Upper lobe of left lung (tissue), 6 donors: ENCODE results near the gene CELF3. TPM values are rescaled to one million over a fixed set of nuclear protein-coding genes. Genes with fewer than 3 reads are reported as not detected.

Experiments used
- ATAC-seq, 2 donors: fragments of 200-7000 bp; cut with Tn5 transposase; one replicate each; pipeline ENCODE4 v1.9.1; 2022; ENCODE audit warnings: mild to moderate bottlenecking in 2 of 2, moderate library complexity in 2 of 2; ENCODE audit not compliant: low FRiP score in 2 of 2
- DNase-seq, 2 donors: peaks; one replicate each; pipeline ENCODE4 v3.0.0-alpha.2; 2019 to 2020
- H3K27ac ChIP-seq, 4 donors: fragments of 200-600 bp; sonication (generic); one replicate each; pipeline ENCODE4 v1.5.1; 2016 to 2019
- H3K27me3 ChIP-seq, 4 donors: fragments of 200-600 bp; sonication (generic); one replicate each; pipeline ENCODE4 v1.5.1; 2017 to 2019
- H3K36me3 ChIP-seq, 4 donors: fragments of 200-600 bp; sonication (generic); one replicate each; pipeline ENCODE4 v1.5.1; 2016 to 2019
- H3K4me1 ChIP-seq, 4 donors: fragments of 200-600 bp; sonication (generic); one replicate each; pipeline ENCODE4 v1.5.1; 2018 to 2019
- H3K4me3 ChIP-seq, 4 donors: fragments of 200-600 bp; sonication (generic); one replicate each; pipeline ENCODE4 v1.5.1; 2017 to 2019; ENCODE audit warnings: mild to moderate bottlenecking in 2 of 4, moderate library complexity in 1 of 4
- H3K9me3 ChIP-seq, 4 donors: fragments of 200-600 bp; sonication (generic); one replicate each; pipeline ENCODE4 v1.5.1; 2018 to 2019
- CTCF ChIP-seq, 6 experiments: fragments of 450-650 bp in 4 of 6; fragments of 200-600 bp in 2 of 6; sonication (generic) in 2 of 6; IDR thresholded peaks; one replicate each; pipeline ENCODE4 v1.5.1; 2016 to 2019; ENCODE audit warnings: antibody characterized with exemption in 6 of 6
- EP300 ChIP-seq, 4 donors: sonication (generic); formaldehyde crosslinking; IDR thresholded peaks; one replicate each; pipeline ENCODE4 v1.5.1; 2017; ENCODE audit warnings: antibody characterized with exemption in 4 of 4, control low read depth in 2 of 4
- POLR2A ChIP-seq, 4 donors: fragments of 450-650 bp; IDR thresholded peaks; one replicate each; pipeline ENCODE4 v1.5.1; 2016 to 2017; ENCODE audit warnings: antibody characterized with exemption in 4 of 4, mild to moderate bottlenecking in 2 of 4
- POLR2AphosphoS5 ChIP-seq, 2 donors: sonication (generic); formaldehyde crosslinking; IDR thresholded peaks; one replicate each; pipeline ENCODE4 v1.5.1; 2017; ENCODE audit warnings: antibody characterized with exemption in 2 of 2
- WGBS, 2 donors: methylation state at CpG; one replicate each; pipeline ENCODE4 v1.1.5; 2017 to 2018; 5-methylcytosine and 5-hydroxymethylcytosine counted together
- total RNA-seq, 6 donors: library from RNA; depleted of rRNA in 4 of 6; stranded (reverse); fragments of >200 nt in 4 of 6; gene quantifications; one replicate each; pipeline versions ENCODE4 v1.1.0 to v1.2.1, GENCODE V29; 2016 to 2021
- donor health status: DM: no; HTN: no; CAD: no; lungs with moderate emphysema.
- donor health status: DM: no; HTN: yes; CAD: no; lungs with severe emphysema.

Gene CELF3
- total RNA-seq, 6 donors from 2014 or later = 0.13 TPM; not detected in 5

DNA sequence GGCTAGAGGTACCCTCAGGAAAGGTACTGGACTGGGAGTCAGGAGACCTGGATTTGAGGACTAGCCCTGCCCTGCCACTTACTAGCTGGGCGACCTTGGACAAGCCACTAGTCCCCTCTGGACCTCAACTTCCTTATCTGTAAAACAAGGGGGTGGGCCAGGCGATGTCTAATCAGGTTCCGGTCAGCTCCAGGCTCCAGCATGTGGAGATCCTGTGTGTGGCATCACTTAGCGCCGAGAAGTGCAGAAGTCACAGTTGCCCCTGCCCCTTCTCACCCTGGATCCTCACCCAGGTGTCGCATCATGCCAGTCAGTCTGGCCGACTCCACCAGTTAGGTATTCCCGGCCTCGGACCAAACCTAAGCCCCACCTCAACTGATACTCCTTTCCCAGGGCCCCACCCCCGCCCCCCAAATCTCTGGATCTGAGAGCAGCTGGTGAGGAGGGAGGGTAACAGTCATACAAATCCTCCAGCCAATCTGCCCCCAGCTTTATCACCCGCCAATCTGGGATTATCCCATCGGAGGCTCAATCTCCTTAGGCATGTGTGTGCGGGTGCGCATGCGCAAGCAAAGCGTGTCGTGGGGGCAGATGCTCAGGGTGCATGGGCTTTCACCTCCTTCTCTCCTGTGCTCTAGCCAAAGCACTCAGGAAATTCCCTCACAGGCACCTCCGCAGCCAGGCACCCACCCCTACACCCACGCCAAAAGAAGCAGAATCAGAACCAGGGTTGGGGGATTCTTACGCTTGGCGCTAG, 5.4 kb downstream of the CELF3 start:
- WGBS, 2 donors = 83 to 85% methylated on average over 20 to 21 of the region's 21 CpGs
- Histone ChIP-seq H3K4me1 (peaks cover 0 to under 1% (median 0%) of the 10 kb centered on the region in 4 donors), H3K4me3 (no peak overlapping the region), H3K36me3 (no peaks in the 10 kb centered on the region), H3K27me3 (peaks cover 0 to 5% (median 5%) of the 10 kb centered on the region in 4 donors), H3K9me3 (no peaks in the 10 kb centered on the region), H3K27ac (no peak overlapping the region)
- TF ChIP-seq POLR2A (IDR thresholded peaks at IDR 0.05) = no peak
- no peak for TF ChIP-seq EP300 (IDR thresholded peaks at IDR 0.05)
- TF ChIP-seq CTCF (IDR thresholded peaks at IDR 0.05) = no peak
- DNase-seq (no peak), ATAC-seq (no peak)

- no peak overlapping the region for H3K4me3 ChIP-seq
- no peaks in the 10 kb centered on the region for H3K9me3 ChIP-seq
- TF ChIP-seq EP300 (IDR thresholded peaks at IDR 0.05) (no peak), POLR2AphosphoS5 (IDR thresholded peaks at IDR 0.05) (no peak), CTCF (IDR thresholded peaks at IDR 0.05) (no peak), POLR2A (IDR thresholded peaks at IDR 0.05) (no peak)
- DNase-seq (peak in 1 of 2 donors; percentile 70), ATAC-seq (no peak)
- H3K36me3 ChIP-seq = no peaks in the 10 kb centered on the region
- WGBS, 2 donors = 40 to 41% methylated on average over 1 to 15 of the region's 15 CpGs
- H3K27ac ChIP-seq = no peak overlapping the region
- H3K4me1 ChIP-seq = no peaks in the 10 kb centered on the region
- no peaks in the 10 kb centered on the region for H3K27me3 ChIP-seq
Measured at GRCh38 chr1:151710187-151710840, 6.3 kb downstream of the CELF3 start.

- Histone ChIP-seq H3K27ac (no peak overlapping the region), H3K9me3 (no peaks in the 10 kb centered on the region), H3K4me1 (no peaks in the 10 kb centered on the region), H3K4me3 (no peak overlapping the region), H3K36me3 (no peaks in the 10 kb centered on the region), H3K27me3 (no peaks in the 10 kb centered on the region)
- WGBS, 2 donors = 67 to 82% methylated on average over 13 to 15 of the region's 15 CpGs
- ATAC-seq = no peak
- TF ChIP-seq POLR2A (IDR thresholded peaks at IDR 0.05) (no peak), CTCF (IDR thresholded peaks at IDR 0.05) (no peak), EP300 (IDR thresholded peaks at IDR 0.05) (no peak)
- DNase-seq = no peak
Measured at GRCh38 chr1:151708891-151709290, 7.7 kb downstream of the CELF3 start.

DNA sequence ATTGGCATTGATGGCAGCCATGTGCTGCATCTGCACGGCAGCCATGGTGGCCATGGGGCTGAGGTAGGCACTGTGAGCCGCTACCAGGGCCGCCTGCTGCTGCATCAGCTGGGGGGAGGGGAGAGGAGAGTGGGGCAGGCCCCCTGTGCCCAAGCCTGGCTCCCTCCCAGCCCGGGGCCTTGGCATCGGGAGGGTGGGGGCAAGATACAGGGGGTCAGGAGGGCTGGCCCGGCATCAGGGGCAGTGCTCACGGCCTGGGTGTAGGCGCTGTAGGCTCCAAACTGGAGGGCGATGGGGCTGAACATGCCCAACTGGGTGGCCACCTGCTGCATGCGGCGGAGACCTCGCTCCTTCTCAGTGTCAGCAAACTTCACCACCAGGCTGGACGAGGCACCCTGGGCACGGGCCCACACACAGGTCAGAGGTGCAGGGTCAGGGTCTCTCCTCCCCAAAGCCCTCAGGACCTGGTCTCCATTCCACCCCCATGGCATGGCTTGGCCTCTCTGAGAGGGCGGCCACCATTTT, 9.0 kb downstream of the CELF3 start:
- DNase-seq (peak in 1 of 2 donors; percentile 65), ATAC-seq (no peak)
- no peak for TF ChIP-seq POLR2A (IDR thresholded peaks at IDR 0.05)
- TF ChIP-seq POLR2AphosphoS5 (IDR thresholded peaks at IDR 0.05) = no peak
- no peak for TF ChIP-seq CTCF (IDR thresholded peaks at IDR 0.05)
- TF ChIP-seq EP300 (IDR thresholded peaks at IDR 0.05) = no peak

More for the DNA sequence above, 9.0 kb downstream of the CELF3 start:
- Histone ChIP-seq H3K4me3 (no peak overlapping the region), H3K4me1 (peaks cover 0 to 5% (median 0%) of the 10 kb centered on the region in 4 donors), H3K36me3 (no peaks in the 10 kb centered on the region), H3K27me3 (no peaks in the 10 kb centered on the region), H3K27ac (no peak overlapping the region), H3K9me3 (no peaks in the 10 kb centered on the region)
- 88 to 90% methylated on average over 2 to 15 of the region's 15 CpGs for WGBS, 2 donors
